Activated T-helper 2 cell treated with anti-CD3 and anti-CD28 coated beads, Interferon-gamma antibody, Interleukin-2, Interleukin-4, amounts not matched to agents 10 μg/mL and 5 μg/mL and 100 μg/mL, durations not matched to agents 14 hours and 24 hours and 36 hours (primary cell): ENCODE data around the gene MKRN1. TPM values are rescaled to one million over a fixed set of nuclear protein-coding genes. Genes with fewer than 3 reads are reported as not detected.
"Not testable (repeated sequence)": the region's sequence is repeated elsewhere in the genome, so short reads cannot be mapped to it uniquely, and the experiment has no call there.

Experiments
- DNase-seq: peaks from one replicate; pipeline ENCODE4 v3.0.0; 2021; ENCODE audit warnings: low spot score
- H3K27ac Mint-ChIP-seq: one replicate; pipeline ENCODE4 v1.8.0; 2021; ENCODE audit warnings: mixed read lengths
- H3K27me3 Mint-ChIP-seq: one replicate; pipeline ENCODE4 v1.8.0; 2021; ENCODE audit warnings: low read depth, mixed read lengths
- H3K36me3 Mint-ChIP-seq: one replicate; pipeline ENCODE4 v1.8.0; 2021; ENCODE audit warnings: low read depth, mixed read lengths
- H3K4me1 Mint-ChIP-seq: one replicate; pipeline ENCODE4 v1.8.0; 2021; ENCODE audit warnings: low read depth, mixed read lengths
- H3K4me3 Mint-ChIP-seq: one replicate; pipeline ENCODE4 v1.8.0; 2021; ENCODE audit warnings: low read depth, mild to moderate bottlenecking, moderate library complexity, mixed read lengths
- H3K9me3 Mint-ChIP-seq: one replicate; pipeline ENCODE4 v1.8.0; 2021; ENCODE audit warnings: mixed read lengths
- intact Hi-C: fragments of 100-400 bp; cut with micrococcal nuclease; formaldehyde crosslinking; loops from one replicate; pipeline ENCODE4 v1.15.1; 2023
- total RNA-seq: library from RNA; stranded (reverse); gene quantifications from 2 replicates; pipeline ENCODE4 v1.2.3, GENCODE V29; 2022

MKRN1 gene
- total RNA-seq, 1 donor from 2014 or later: 73.6 TPM

- Mint-ChIP-seq H3K9me3 (no peaks in the 10 kb centered on the region), H3K4me3 (no peak overlapping the region), H3K27ac (no peak overlapping the region), H3K27me3 (no peaks in the 10 kb centered on the region), H3K36me3 (peaks cover 15% of the 10 kb centered on the region), H3K4me1 (peaks cover 56% of the 10 kb centered on the region)
- intact Hi-C loops: no loop called here
- DNase-seq: no peak
Observed at GRCh38 chr7:140447841-140448240, 31.5 kb downstream of the MKRN1 start.

- H3K36me3 Mint-ChIP-seq: peaks cover 4% of the 10 kb centered on the region
- no peak for DNase-seq
- no peak overlapping the region for H3K27ac Mint-ChIP-seq
- no peaks in the 10 kb centered on the region for H3K9me3 Mint-ChIP-seq
- intact Hi-C loops: no loop called here
- no peak overlapping the region for H3K4me3 Mint-ChIP-seq
- H3K4me1 Mint-ChIP-seq: peaks cover 46% of the 10 kb centered on the region
- H3K27me3 Mint-ChIP-seq: no peaks in the 10 kb centered on the region
Observed at GRCh38 chr7:140446467-140446866, 32.8 kb downstream of the MKRN1 start.

- Mint-ChIP-seq H3K4me3 (no peak overlapping the region), H3K9me3 (no peaks in the 10 kb centered on the region), H3K27ac (no peak overlapping the region), H3K27me3 (no peaks in the 10 kb centered on the region), H3K4me1 (peaks cover 13% of the 10 kb centered on the region), H3K36me3 (no peaks in the 10 kb centered on the region)
- no peak for DNase-seq
- intact Hi-C loops: loop anchor here (5.0 kb wide), 1 partner anchor 36 kb away; the partner anchor contains the start of gene MKRN1
Observed at GRCh38 chr7:140441519-140441918, 37.8 kb downstream of the MKRN1 start.

GRCh38 chr7:140440593-140440992 lies 38.7 kb downstream of the MKRN1 start:
- intact Hi-C loops: loop anchor here (5.0 kb wide), 1 partner anchor 37 kb away; the partner anchor contains the start of gene MKRN1
- DNase-seq: no peak
- no peak overlapping the region for H3K4me3 Mint-ChIP-seq
- H3K9me3 Mint-ChIP-seq: no peaks in the 10 kb centered on the region
- no peak overlapping the region for H3K27ac Mint-ChIP-seq
- no peaks in the 10 kb centered on the region for H3K36me3 Mint-ChIP-seq
- peaks cover 11% of the 10 kb centered on the region for H3K4me1 Mint-ChIP-seq
- no peaks in the 10 kb centered on the region for H3K27me3 Mint-ChIP-seq

GRCh38 chr7:140439359-140439758 lies 39.9 kb downstream of the MKRN1 start:
- intact Hi-C loops: loop anchor here (2.0 kb wide), 1 partner anchor 35 kb away; the partner anchor contains the start of gene RAB19
- DNase-seq: no peak
- no peaks in the 10 kb centered on the region for H3K9me3 Mint-ChIP-seq
- H3K4me1 Mint-ChIP-seq: peaks cover 9% of the 10 kb centered on the region
- no peak overlapping the region for H3K4me3 Mint-ChIP-seq
- H3K36me3 Mint-ChIP-seq: no peaks in the 10 kb centered on the region
- peak overlapping the region; percentile 58 for H3K27ac Mint-ChIP-seq
- no peaks in the 10 kb centered on the region for H3K27me3 Mint-ChIP-seq

GRCh38 chr7:140435252-140435895 lies 43.9 kb downstream of the MKRN1 start:
- no peaks in the 10 kb centered on the region for H3K9me3 Mint-ChIP-seq
- DNase-seq: no peak
- H3K27me3 Mint-ChIP-seq: no peaks in the 10 kb centered on the region
- intact Hi-C loops: no loop called here
- no peaks in the 10 kb centered on the region for H3K36me3 Mint-ChIP-seq
- peaks cover 7% of the 10 kb centered on the region for H3K4me1 Mint-ChIP-seq
- H3K27ac Mint-ChIP-seq: no peak overlapping the region
- no peak overlapping the region for H3K4me3 Mint-ChIP-seq

- Mint-ChIP-seq H3K9me3 (no peaks in the 10 kb centered on the region), H3K4me3 (no peak overlapping the region), H3K27me3 (no peaks in the 10 kb centered on the region), H3K4me1 (no peaks in the 10 kb centered on the region), H3K36me3 (no peaks in the 10 kb centered on the region), H3K27ac (no peak overlapping the region)
- intact Hi-C loops: no loop called here
- no peak for DNase-seq
Observed at GRCh38 chr7:140433396-140433795, 45.9 kb downstream of the MKRN1 start.

GRCh38 chr7:140426130-140426529 lies 53.2 kb downstream of the MKRN1 start:
- H3K9me3 Mint-ChIP-seq: no peaks in the 10 kb centered on the region
- H3K27me3 Mint-ChIP-seq: no peaks in the 10 kb centered on the region
- H3K4me1 Mint-ChIP-seq: no peaks in the 10 kb centered on the region
- H3K27ac Mint-ChIP-seq: no peak overlapping the region
- intact Hi-C loops: no loop called here
- no peak overlapping the region for H3K4me3 Mint-ChIP-seq
- H3K36me3 Mint-ChIP-seq: peaks cover 19% of the 10 kb centered on the region
- no peak for DNase-seq

- no peak for DNase-seq
- intact Hi-C loops: no loop called here
- H3K36me3 Mint-ChIP-seq: peaks cover 19% of the 10 kb centered on the region
Observed at GRCh38 chr7:140425718-140426117, 53.6 kb downstream of the MKRN1 start.

GRCh38 chr7:140423501-140423900 lies 55.8 kb downstream of the MKRN1 start:
- DNase-seq: no peak
- intact Hi-C loops: no loop called here
- no peak overlapping the region for H3K27ac Mint-ChIP-seq
- H3K27me3 Mint-ChIP-seq: no peaks in the 10 kb centered on the region
- peaks cover 19% of the 10 kb centered on the region for H3K36me3 Mint-ChIP-seq
- H3K9me3 Mint-ChIP-seq: no peaks in the 10 kb centered on the region
- peaks cover 4% of the 10 kb centered on the region for H3K4me1 Mint-ChIP-seq
- no peak overlapping the region for H3K4me3 Mint-ChIP-seq

More at GRCh38 chr7:140425718-140426117, 53.6 kb downstream of the MKRN1 start:
- Mint-ChIP-seq H3K4me3 (no peak overlapping the region), H3K4me1 (no peaks in the 10 kb centered on the region), H3K9me3 (no peaks in the 10 kb centered on the region), H3K27ac (no peak overlapping the region), H3K27me3 (no peaks in the 10 kb centered on the region)

- intact Hi-C loops: no loop called here
- Mint-ChIP-seq H3K9me3 (no peaks in the 10 kb centered on the region), H3K36me3 (peaks cover 18% of the 10 kb centered on the region), H3K4me3 (no peak overlapping the region), H3K27ac (no peak overlapping the region), H3K27me3 (no peaks in the 10 kb centered on the region), H3K4me1 (peaks cover 15% of the 10 kb centered on the region)
- no peak for DNase-seq
Observed at GRCh38 chr7:140421521-140421920, 57.8 kb downstream of the MKRN1 start.

- H3K4me1 Mint-ChIP-seq: peaks cover 29% of the 10 kb centered on the region
- H3K4me3 Mint-ChIP-seq: no peak overlapping the region
- peaks cover 25% of the 10 kb centered on the region for H3K36me3 Mint-ChIP-seq
- intact Hi-C loops: no loop called here
- DNase-seq: no peak
- H3K27ac Mint-ChIP-seq: no peak overlapping the region
- no peaks in the 10 kb centered on the region for H3K9me3 Mint-ChIP-seq
- H3K27me3 Mint-ChIP-seq: no peaks in the 10 kb centered on the region
Observed at GRCh38 chr7:140418653-140419052, 60.7 kb downstream of the MKRN1 start.

GRCh38 chr7:140418156-140418472 lies 61.2 kb downstream of the MKRN1 start:
- DNase-seq, H3K9me3 Mint-ChIP-seq, H3K27me3 Mint-ChIP-seq, intact Hi-C loops, H3K27ac Mint-ChIP-seq: not testable (repeated sequence)
- H3K36me3 Mint-ChIP-seq: peaks cover 25% of the 10 kb centered on the region
- peak overlapping the region; percentile 35 for H3K4me3 Mint-ChIP-seq
- H3K4me1 Mint-ChIP-seq: peaks cover 29% of the 10 kb centered on the region
